IMR-90 (cell line): Measurements from ENCODE around the gene KCNAB2. TPM values are rescaled to one million over a fixed set of nuclear protein-coding genes. Genes with fewer than 3 reads are reported as not detected.

Experiments used
- ATAC-seq: fragments of 200-7000 bp; cut with Tn5 transposase; 2 replicates; pipeline ENCODE4 v1.9.1; 2020; ENCODE audit warnings: low read depth, mild to moderate bottlenecking, moderate library complexity
- BruUV-seq: library from RNA; stranded (reverse); fragments of 400-500 nt; replicated peaks from 2 replicates; lab custom pipeline; 2021; lab: Mats Ljungman, UMichigan
- CTCF ChIA-PET: fragments of 300-600 bp; formaldehyde crosslinking; extraction: SDS; loops from one replicate; lab custom pipeline; 2021; ENCODE audit warnings: antibody characterized with exemption; lab: Yijun Ruan, JAX
- POLR2A ChIA-PET: fragments of 300-600 bp; sonication (Branson Sonifier 250); formaldehyde crosslinking; loops from one replicate; lab custom pipeline; 2022; ENCODE audit warnings: antibody characterized with exemption; ENCODE audit not compliant: unreplicated experiment; lab: Charles Lee
- DNase-seq: peaks from one replicate; pipeline ENCODE4 v3.0.0; 2013
- H2AFZ ChIP-seq: replicated peaks from 2 replicates; pipeline ENCODE3; 2013; ENCODE audit warnings: low read length, mild to moderate bottlenecking; ENCODE audit not compliant: poor library complexity
- H2AK5ac ChIP-seq: 2 replicates; pipeline ENCODE4 v1.6.1; 2013; ENCODE audit warnings: low read depth, low read length, inconsistent platforms
- H2AK9ac ChIP-seq: replicated peaks from 2 replicates; pipeline ENCODE3; 2013; ENCODE audit warnings: mild to moderate bottlenecking, low read depth, low read length, moderate library complexity; ENCODE audit not compliant: poor library complexity
- H2BK120ac ChIP-seq: 2 replicates; pipeline ENCODE4 v1.6.1; 2013; ENCODE audit warnings: low read depth, low read length, inconsistent platforms
- H2BK15ac ChIP-seq: 3 replicates; pipeline ENCODE4 v1.6.1; 2013; ENCODE audit warnings: low read depth, low read length, inconsistent platforms
- H2BK20ac ChIP-seq: 2 replicates; pipeline ENCODE4 v1.6.1; 2013; ENCODE audit warnings: low read depth, mild to moderate bottlenecking, inconsistent platforms, low read length, moderate library complexity
- H2BK5ac ChIP-seq: 2 replicates; pipeline ENCODE4 v1.6.1; 2013; ENCODE audit warnings: mild to moderate bottlenecking, low read depth, low read length, inconsistent platforms; ENCODE audit not compliant: poor library complexity, severe bottlenecking
- H3K14ac ChIP-seq: replicated peaks from 2 replicates; pipeline ENCODE4 v1.6.1; 2013; ENCODE audit warnings: low read depth, low read length, inconsistent platforms
- H3K18ac ChIP-seq: 2 replicates; pipeline ENCODE4 v1.6.1; 2013; ENCODE audit warnings: low read depth, low read length, control low read depth
- H3K23ac ChIP-seq: 2 replicates; pipeline ENCODE4 v1.6.1; 2013; ENCODE audit warnings: low read depth, low read length, inconsistent platforms
- H3K27ac ChIP-seq: 2 replicates; pipeline ENCODE4 v1.5.1; 2013; ENCODE audit warnings: mild to moderate bottlenecking, control low read depth, low read length; ENCODE audit not compliant: insufficient read depth
- H3K27me3 ChIP-seq: 2 replicates; pipeline ENCODE4 v1.6.1; 2013; ENCODE audit warnings: low read length; ENCODE audit not compliant: control insufficient read depth, insufficient read depth
- H3K36me3 ChIP-seq: 2 replicates; pipeline ENCODE4 v1.6.1; 2013; ENCODE audit warnings: low read length, mixed read lengths; ENCODE audit not compliant: control insufficient read depth, insufficient read depth
- H3K4ac ChIP-seq: 2 replicates; pipeline ENCODE4 v1.6.1; 2013; ENCODE audit warnings: low read depth, low read length, inconsistent platforms
- H3K4me1 ChIP-seq: 2 replicates; pipeline ENCODE4 v1.6.1; 2013; ENCODE audit warnings: low read length, mixed read lengths; ENCODE audit not compliant: control insufficient read depth, insufficient read depth
- H3K4me2 ChIP-seq: 2 replicates; pipeline ENCODE4 v1.6.1; 2013; ENCODE audit warnings: low read depth, mild to moderate bottlenecking, control low read depth, low read length, moderate library complexity
- H3K4me3 ChIP-seq: 2 replicates; pipeline ENCODE4 v1.5.1; 2013; ENCODE audit warnings: low read depth, mild to moderate bottlenecking, control low read depth, low read length, moderate library complexity; ENCODE audit not compliant: insufficient read depth
- H3K56ac ChIP-seq: 2 replicates; pipeline ENCODE4 v1.6.1; 2013; ENCODE audit warnings: low read length, inconsistent platforms; ENCODE audit not compliant: insufficient read depth; ENCODE audit errors: extremely low read depth
- H3K79me1 ChIP-seq, 2 experiments: 2 replicates each; pipeline ENCODE4 v1.6.1; 2013; ENCODE audit warnings: low read length in 2 of 2, inconsistent platforms in 1 of 2, low read depth in 1 of 2
- H3K9ac ChIP-seq: 2 replicates; pipeline ENCODE4 v1.6.1; 2013; ENCODE audit warnings: low read depth, low read length, control low read depth
- H3K9me1 ChIP-seq: 2 replicates; pipeline ENCODE4 v1.6.1; 2013; ENCODE audit warnings: low read length, inconsistent platforms; ENCODE audit not compliant: insufficient read depth
- H3K9me3 ChIP-seq: 2 replicates; pipeline ENCODE4 v1.6.1; 2013; ENCODE audit warnings: low read length; ENCODE audit not compliant: control insufficient read depth, insufficient read depth
- H4K20me1 ChIP-seq: 2 replicates; pipeline ENCODE4 v1.6.1; 2013; ENCODE audit warnings: low read length, inconsistent platforms; ENCODE audit not compliant: insufficient read depth
- H4K5ac ChIP-seq: 2 replicates; pipeline ENCODE4 v1.6.1; 2013; ENCODE audit warnings: mild to moderate bottlenecking, low read depth, low read length, control low read depth
- H4K8ac ChIP-seq, 2 experiments: 2 replicates each; pipeline ENCODE4 v1.6.1; 2013; ENCODE audit warnings: low read depth in 2 of 2, low read length in 2 of 2, control low read depth in 1 of 2, inconsistent platforms in 1 of 2
- H4K91ac ChIP-seq: 2 replicates; pipeline ENCODE4 v1.6.1; 2013; ENCODE audit warnings: low read depth, low read length, inconsistent platforms; ENCODE audit not compliant: insufficient read depth
- RAD21 ChIP-seq: IDR thresholded peaks from 2 replicates; pipeline ENCODE4 v1.6.1; 2012; ENCODE audit warnings: low read length, improper control_type of control experiment
- WGBS, 2 experiments: methylation state at CpG; one replicate each; pipeline versions ENCODE4 v1.1.5 to v1.1.7; 2013; ENCODE audit warnings: missing lambda C conversion rate in 2 of 2; ENCODE audit not compliant: insufficient read length in 1 of 2; ENCODE audit errors: extremely low coverage in 2 of 2; 5-methylcytosine and 5-hydroxymethylcytosine counted together
- dilution Hi-C: fragments of 300-500 bp; cut with HindIII; formaldehyde crosslinking; loops from one replicate; pipeline ENCODE4 v1.14.3; 2018; ENCODE audit warnings: low sequenced_read_pairs; ENCODE audit not compliant: unreplicated experiment
- in situ Hi-C: fragments of 300-500 bp; cut with MboI; formaldehyde crosslinking; loops from 3 replicates; pipeline ENCODE4 v1.14.3; 2019; ENCODE audit warnings: low sequenced_read_pairs, inconsistent platforms, mixed read lengths
- intact Hi-C: fragments of 100-400 bp; cut with micrococcal nuclease; formaldehyde crosslinking; loops from 2 replicates; pipeline ENCODE4 v1.10.0; 2022
- polyA plus RNA-seq, 3 experiments: library from polyadenylated mRNA; depleted of rRNA; stranded (reverse); fragments of >200 nt; gene quantifications; 2 replicates each; pipeline ENCODE4 v1.2.3, GENCODE V29; 2012; ENCODE audit warnings: low replicate concordance in 1 of 3
- total RNA-seq: library from RNA; depleted of rRNA; stranded (reverse); fragments of >200 nt; gene quantifications from 2 replicates; pipeline ENCODE4 v1.2.3, GENCODE V29; 2012
- TF ChIP-seq, protein P1 (sequence below): fragments of 150-350 bp; IDR thresholded peaks from 2 replicates; pipeline ENCODE4 v1.6.1; 2017; ENCODE audit warnings: mild to moderate bottlenecking, antibody characterized with exemption, low read length, low read depth

Gene KCNAB2
- total and polyA plus RNA-seq, 2 of the 4 experiments (the other 2 are of a cell fraction), result 1.3 to 4.2 TPM

DNA sequence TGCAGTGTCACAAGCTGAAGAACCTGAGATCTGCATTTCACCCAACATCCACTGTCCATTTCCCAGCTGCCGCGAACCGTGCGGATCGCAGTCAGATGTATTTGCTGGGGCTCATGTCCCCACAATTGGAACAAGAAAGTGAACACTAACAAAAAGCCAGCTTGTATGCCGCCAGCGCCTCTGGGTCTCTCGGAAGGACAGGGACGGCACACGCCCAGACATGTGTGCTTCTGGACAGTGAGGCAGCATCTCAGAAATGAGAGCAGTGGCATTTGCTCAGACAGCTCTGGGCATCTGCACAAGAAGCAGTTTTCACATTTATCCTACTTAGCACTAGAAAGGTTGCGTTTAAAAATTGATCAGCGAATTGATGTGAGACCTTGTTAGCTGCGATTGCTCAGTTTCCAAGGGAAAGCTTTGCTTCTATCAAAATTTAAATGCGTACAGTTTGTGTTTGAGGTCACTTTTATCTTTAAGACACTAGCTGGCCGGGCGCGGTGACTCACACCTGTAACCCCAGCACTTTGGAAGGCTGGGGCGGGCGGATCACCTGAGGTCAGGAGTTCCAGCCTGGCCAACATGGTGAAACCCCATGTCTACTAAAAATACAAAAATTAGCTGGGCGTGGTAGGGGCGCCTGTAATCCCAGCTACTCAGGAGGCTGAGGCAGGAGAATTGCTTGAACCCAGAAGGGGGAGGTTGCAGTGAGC lies 28.7 kb downstream of the KCNAB2 start:
- in situ Hi-C loops (no loop called here), intact Hi-C loops (no loop called here), dilution Hi-C loops (no loop called here)
- POLR2A ChIA-PET, result no interaction called here
- H2BK15ac ChIP-seq, result no peak overlapping the region
- no peak overlapping the region for H3K4me2 ChIP-seq
- H2AFZ ChIP-seq, result no peak overlapping the region
- ATAC-seq (no peak), DNase-seq (no peak)
- no peaks in the 10 kb centered on the region for H3K9me3 ChIP-seq
- H3K14ac ChIP-seq, result no peak overlapping the region
- WGBS, 2 experiments, result 89% methylated on average over 5 of the region's 21 CpGs; no CpG with 5 or more reads in 1 of the 2 experiments
- H4K8ac ChIP-seq, result no peak overlapping the region
- H3K9me1 ChIP-seq, result no peaks in the 10 kb centered on the region
- H2BK5ac ChIP-seq, result no peak overlapping the region
- BruUV-seq, result no TSS peak
- H2AK9ac ChIP-seq, result no peak overlapping the region
- H3K36me3 ChIP-seq, result no peaks in the 10 kb centered on the region
- no peak overlapping the region for H3K27ac ChIP-seq
- H3K4me3 ChIP-seq, result no peak overlapping the region
- no peak overlapping the region for H3K56ac ChIP-seq
- no peak overlapping the region for H3K18ac ChIP-seq
- H2BK20ac ChIP-seq, result no peak overlapping the region
- TF ChIP-seq, protein P1, sequence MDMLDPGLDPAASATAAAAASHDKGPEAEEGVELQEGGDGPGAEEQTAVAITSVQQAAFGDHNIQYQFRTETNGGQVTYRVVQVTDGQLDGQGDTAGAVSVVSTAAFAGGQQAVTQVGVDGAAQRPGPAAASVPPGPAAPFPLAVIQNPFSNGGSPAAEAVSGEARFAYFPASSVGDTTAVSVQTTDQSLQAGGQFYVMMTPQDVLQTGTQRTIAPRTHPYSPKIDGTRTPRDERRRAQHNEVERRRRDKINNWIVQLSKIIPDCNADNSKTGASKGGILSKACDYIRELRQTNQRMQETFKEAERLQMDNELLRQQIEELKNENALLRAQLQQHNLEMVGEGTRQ, result no peak
- no peak for TF ChIP-seq RAD21
- no peak overlapping the region for H2BK120ac ChIP-seq
- H3K23ac ChIP-seq, result no peak overlapping the region
- no peaks in the 10 kb centered on the region for H4K20me1 ChIP-seq
- CTCF ChIA-PET, result no interaction called here
- H3K4ac ChIP-seq, result no peak overlapping the region
- no peak overlapping the region for H2AK5ac ChIP-seq
- no peak overlapping the region for H3K9ac ChIP-seq
- no peak overlapping the region for H4K91ac ChIP-seq
- no peaks in the 10 kb centered on the region for H3K79me1 ChIP-seq
- H3K4me1 ChIP-seq, result no peaks in the 10 kb centered on the region
- no peak overlapping the region for H4K5ac ChIP-seq
- peaks cover 3% of the 10 kb centered on the region; the same call in 1 of the 2 replicates for H3K27me3 ChIP-seq
